K562 (cell line): ENCODE measurements around the gene USP31.

Source experiments
- EZH2 ChIP-seq: IDR thresholded peaks from 2 replicates; pipeline ENCODE4 v1.6.1; 2012; ENCODE audit warnings: low read depth, mild to moderate bottlenecking, inconsistent platforms, low read length, borderline replicate concordance
- FOSL1 ChIP-seq: fragments of 200-800 bp; sonication (Bioruptor generic); conservative IDR thresholded peaks from 2 replicates; pipeline ENCODE4 v1.6.1; 2016; ENCODE audit warnings: missing genetic modification characterization, missing compliant biosample characterization
- KLF1 ChIP-seq: fragments of 450-650 bp; IDR thresholded peaks from 2 replicates; pipeline ENCODE4 v1.6.1; 2016; ENCODE audit warnings: missing genetic modification characterization, missing compliant biosample characterization
- NUFIP1 ChIP-seq: fragments of 450-650 bp; IDR thresholded peaks from 2 replicates; pipeline ENCODE4 v1.6.1; 2018; ENCODE audit not compliant: partially characterized antibody
- POLR2A ChIP-seq: fragments of 450-650 bp; conservative IDR thresholded peaks from 2 replicates; pipeline ENCODE4 v1.6.1; 2016
- POLR2AphosphoS5 ChIP-seq: IDR thresholded peaks from 2 replicates; pipeline ENCODE4 v1.6.1; 2011; ENCODE audit warnings: mild to moderate bottlenecking, low read depth, low read length, moderate library complexity; ENCODE audit not compliant: control insufficient read depth, insufficient read depth
- PTTG1 ChIP-seq: fragments of 450-650 bp; IDR thresholded peaks from 2 replicates; pipeline ENCODE4 v1.6.1; 2016; ENCODE audit warnings: low read depth, mild to moderate bottlenecking, missing genetic modification characterization, missing compliant biosample characterization
- RBM39 ChIP-seq: fragments of 200-400 bp; formaldehyde crosslinking; optimal IDR thresholded peaks from 2 replicates; pipeline ENCODE3; 2018; ENCODE audit warnings: low read depth, low read length
- SUPT5H ChIP-seq: fragments of 450-650 bp; IDR thresholded peaks from 2 replicates; pipeline ENCODE4 v1.6.1; 2016
- ZNF224 ChIP-seq: sonication (generic); formaldehyde crosslinking; IDR thresholded peaks from 2 replicates; pipeline ENCODE4 v1.8.0; 2022; ENCODE audit warnings: mild to moderate bottlenecking, missing genetic modification reagents

GRCh38 chr16:23186171-23186570 lies 36.9 kb upstream of the USP31 start:
- TF ChIP-seq PTTG1 (tag) (no peak), POLR2AphosphoS5 (no peak), EZH2 (no peak), POLR2A (no peak), FOSL1 (tag) (no peak), KLF1 (tag) (no peak), NUFIP1 (no peak), SUPT5H (no peak), ZNF224 (CRISPR knock-in tag) (no peak), RBM39 (no peak)
